Measurements from ENCODE around the gene DYNC1LI1.
"Not testable (repeated sequence)": the region's sequence is repeated elsewhere in the genome, so short reads cannot be mapped to it uniquely, and the experiment has no call there.

DYNC1LI1 gene

GRCh38 chr3:32532434-32532833 is 38.2 kb downstream of the DYNC1LI1 start:
- TF ChIP-seq POLR2A (IDR thresholded peaks at IDR 0.05; ENCODE audit: low read length), result no peak
- no peak for TF ChIP-seq GATA1 (IDR thresholded peaks at IDR 0.05; ENCODE audit: low read depth, low read length)
- DNase-seq, result no peak

DNA sequence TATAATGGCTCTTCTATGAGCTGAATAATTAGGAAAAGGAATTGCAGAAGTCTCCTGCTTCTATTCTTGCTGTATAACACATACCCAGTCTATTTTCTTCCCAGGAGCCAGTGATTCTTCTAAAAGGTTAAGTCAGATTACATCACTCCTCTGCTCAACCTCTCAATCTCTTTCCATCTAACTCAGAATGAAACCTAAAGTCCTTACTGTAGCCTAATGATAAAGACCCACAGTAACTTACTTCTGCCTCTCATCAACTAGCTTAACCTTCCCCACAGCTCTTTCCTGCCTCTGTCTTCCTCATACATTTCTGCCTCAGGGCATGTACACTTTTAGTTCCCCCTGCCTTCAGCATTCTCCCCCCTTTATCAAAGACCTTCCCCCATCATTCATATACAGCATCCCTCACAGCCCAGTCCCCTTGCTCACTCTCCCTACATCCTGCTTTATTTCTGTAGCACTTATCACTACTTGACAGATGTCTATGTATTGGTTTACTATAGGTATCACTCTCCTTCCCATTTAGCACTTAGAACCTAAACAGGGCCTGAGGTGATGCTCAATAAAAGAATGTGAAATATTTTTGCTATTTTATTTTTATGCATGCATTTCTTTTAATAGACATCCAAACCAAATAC is 39.5 kb downstream of the DYNC1LI1 start:
- TF ChIP-seq POLR2A (IDR thresholded peaks at IDR 0.05; ENCODE audit: low read length) (no peak), GATA1 (IDR thresholded peaks at IDR 0.05; ENCODE audit: low read depth, low read length) (no peak)
- DNase-seq, result no peak

GRCh38 chr3:32525720-32526119 is 44.9 kb downstream of the DYNC1LI1 start:
- TF ChIP-seq GATA1 (IDR thresholded peaks at IDR 0.05; ENCODE audit: low read depth, low read length), result no peak
- TF ChIP-seq POLR2A (IDR thresholded peaks at IDR 0.05; ENCODE audit: low read length), result no peak

DNA sequence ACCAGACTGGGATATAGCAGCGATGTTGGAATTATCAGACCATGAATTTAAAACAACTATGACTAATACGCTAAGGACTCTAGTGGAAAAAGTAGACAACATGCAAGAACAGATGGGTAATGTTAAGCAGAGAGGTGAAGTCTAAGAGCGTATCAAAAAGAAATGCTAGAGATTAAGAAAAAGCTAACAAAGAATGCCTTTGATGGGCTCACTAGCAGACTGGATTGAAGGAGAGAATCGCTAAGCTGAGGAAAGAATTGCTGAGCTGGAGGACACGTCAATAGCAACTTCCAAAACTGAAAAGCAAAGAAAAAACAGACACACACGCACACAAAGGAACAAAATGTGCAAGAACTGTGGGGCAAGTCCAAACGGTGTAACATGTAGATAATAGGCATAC is 48.0 kb downstream of the DYNC1LI1 start:
- TF ChIP-seq POLR2A (IDR thresholded peaks at IDR 0.05; ENCODE audit: low read length) (no peak), GATA1 (IDR thresholded peaks at IDR 0.05; ENCODE audit: low read depth, low read length) (no peak)
- DNase-seq, result no peak

More at GRCh38 chr3:32525720-32526119, 44.9 kb downstream of the DYNC1LI1 start:
- no peak for DNase-seq

- DNase-seq, result not testable (repeated sequence)
Observed at GRCh38 chr3:32518921-32519320, 51.7 kb downstream of the DYNC1LI1 start.

- DNase-seq, result not testable (repeated sequence)
Observed at GRCh38 chr3:32516751-32517150, 53.9 kb downstream of the DYNC1LI1 start.

- TF ChIP-seq GATA1 (IDR thresholded peaks at IDR 0.05; ENCODE audit: low read depth, low read length), result no peak
- no peak for TF ChIP-seq POLR2A (IDR thresholded peaks at IDR 0.05; ENCODE audit: low read length)
- DNase-seq, result no peak
Observed at GRCh38 chr3:32511005-32511404, 59.7 kb downstream of the DYNC1LI1 start.

DNA sequence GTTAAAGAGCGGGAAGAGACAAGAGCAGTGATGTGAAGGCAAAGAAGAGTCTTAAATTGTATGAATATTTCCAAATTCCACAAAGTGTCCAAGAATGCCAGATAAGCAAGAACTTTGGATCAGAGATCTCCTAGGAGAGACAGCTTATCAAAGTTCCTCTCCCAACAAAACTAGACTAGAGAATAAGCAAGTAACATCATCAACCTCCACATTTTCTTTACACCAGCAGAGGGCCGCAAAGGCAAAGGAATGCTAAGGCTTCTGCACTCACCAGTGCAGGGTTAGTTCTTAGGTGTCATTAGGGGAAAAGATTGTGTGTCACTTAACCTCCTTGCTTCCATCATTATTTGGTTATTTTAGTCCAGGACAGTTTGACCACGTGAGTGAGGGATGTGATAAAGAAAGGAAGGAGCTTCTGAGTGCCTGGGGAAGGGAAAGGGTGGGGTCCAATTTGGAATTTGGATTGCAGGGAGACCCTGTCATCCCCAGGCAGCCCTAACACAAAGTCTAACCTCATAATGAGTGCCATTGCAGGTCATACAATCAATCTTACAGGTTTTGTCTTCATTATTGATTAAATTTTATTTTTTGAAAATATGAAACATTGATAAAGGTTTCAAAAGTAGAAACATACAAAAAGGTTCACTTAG is 60.5 kb downstream of the DYNC1LI1 start:
- TF ChIP-seq GATA1 (IDR thresholded peaks at IDR 0.05; ENCODE audit: low read depth, low read length) (no peak), POLR2A (IDR thresholded peaks at IDR 0.05; ENCODE audit: low read length) (no peak)
- peak; percentile 75 to 83 for DNase-seq

- no peak for DNase-seq
- no peak for TF ChIP-seq GATA1 (IDR thresholded peaks at IDR 0.05; ENCODE audit: low read depth, low read length)
- TF ChIP-seq POLR2A (IDR thresholded peaks at IDR 0.05; ENCODE audit: low read length), result no peak
Observed at GRCh38 chr3:32508711-32509110, 61.9 kb downstream of the DYNC1LI1 start.

GRCh38 chr3:32506466-32506865 is 64.2 kb downstream of the DYNC1LI1 start:
- TF ChIP-seq GATA1 (IDR thresholded peaks at IDR 0.05; ENCODE audit: low read depth, low read length) (no peak), POLR2A (IDR thresholded peaks at IDR 0.05; ENCODE audit: low read length) (no peak)
- DNase-seq, result no peak

DNA sequence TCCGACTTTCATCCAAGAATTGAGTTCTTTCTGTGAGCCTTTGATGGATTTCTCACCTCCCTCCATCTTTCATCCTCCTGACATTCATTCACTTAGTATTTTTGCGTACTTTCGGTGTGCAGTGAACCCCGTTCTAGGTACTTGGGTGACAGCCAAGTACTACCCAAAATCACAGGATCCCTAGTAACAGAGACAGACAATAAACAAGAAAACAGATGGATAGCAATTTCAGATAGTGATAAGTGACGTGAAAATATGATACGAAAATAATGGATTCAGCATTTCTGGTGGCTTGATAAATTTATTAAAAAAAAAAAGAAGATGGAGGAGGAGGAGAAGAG is 67.7 kb downstream of the DYNC1LI1 start:
- TF ChIP-seq GATA1 (IDR thresholded peaks at IDR 0.05; ENCODE audit: low read depth, low read length) (no peak), POLR2A (IDR thresholded peaks at IDR 0.05; ENCODE audit: low read length) (no peak)
- no peak for DNase-seq

- TF ChIP-seq GATA1 (IDR thresholded peaks at IDR 0.05; ENCODE audit: low read depth, low read length) (no peak), POLR2A (IDR thresholded peaks at IDR 0.05; ENCODE audit: low read length) (peak; percentile 67)
- peak; percentile 86 to 88 for DNase-seq
Observed at GRCh38 chr3:32502118-32502945, 68.3 kb downstream of the DYNC1LI1 start, which contains the start of gene CMTM6. Gene CMTM6, minus strand, starts transcription at chr3:32502852. Its CDS starts 107 bp downstream, at chr3:32502745.

GRCh38 chr3:32501783-32502117 is 68.9 kb downstream of the DYNC1LI1 start:
- no peak for DNase-seq
- TF ChIP-seq GATA1 (IDR thresholded peaks at IDR 0.05; ENCODE audit: low read depth, low read length), result no peak
- TF ChIP-seq POLR2A (IDR thresholded peaks at IDR 0.05; ENCODE audit: low read length), result no peak

GRCh38 chr3:32500880-32501782 is 69.5 kb downstream of the DYNC1LI1 start:
- peak; percentile 27 to 42 for DNase-seq
- TF ChIP-seq POLR2A (IDR thresholded peaks at IDR 0.05; ENCODE audit: low read length) (no peak), GATA1 (IDR thresholded peaks at IDR 0.05; ENCODE audit: low read depth, low read length) (no peak)
